K562 (cell line): ENCODE measurements around the gene ZBTB33. TPM values are rescaled to one million over a fixed set of nuclear protein-coding genes. Genes with fewer than 3 reads are reported as not detected.

Source experiments
- ATAC-seq: fragments of 200-7000 bp; cut with Tn5 transposase; 3 replicates; pipeline ENCODE4 v1.9.1; 2020; ENCODE audit warnings: moderate library complexity
- BruUV-seq: library from RNA; stranded (reverse); fragments of 400-500 nt; replicated peaks from 2 replicates; lab custom pipeline; 2021; lab: Mats Ljungman, UMichigan
- CTCF ChIA-PET: fragments of 300-600 bp; formaldehyde crosslinking; extraction: SDS; loops from one replicate; lab custom pipeline; 2021; ENCODE audit warnings: low intra/inter-chr PET ratio; lab: Yijun Ruan, JAX
- POLR2A ChIA-PET: fragments of 300-600, 350-650 bp; sonication (Branson Sonifier 250); formaldehyde crosslinking; extraction: SDS; loops from one replicate; lab custom pipeline; 2021; ENCODE audit warnings: antibody characterized with exemption, inconsistent platforms; lab: Yijun Ruan, JAX
- DNase-seq, 4 experiments: peaks; one replicate each; pipeline versions ENCODE4 v3.0.0 to v3.0.0-alpha.2; 2011 to 2018; ENCODE audit warnings: low spot score in 3 of 4, mixed read lengths in 3 of 4; ENCODE audit errors: extremely low read depth in 1 of 4
- FAIRE-seq: peaks from 2 replicates; lab custom pipeline; 2011; peaks lifted over from hg19 to GRCh38; lab: Jason Lieb, UNC
- H2AFZ ChIP-seq: 2 replicates; pipeline ENCODE4 v1.6.0; 2011; ENCODE audit warnings: low read depth, low read length, control low read depth, inconsistent platforms
- H3K27ac ChIP-seq: fragments of 200-600 bp; 3 replicates; pipeline ENCODE4 v1.8.0; 2011; ENCODE audit warnings: low read depth, mild to moderate bottlenecking, control low read depth, inconsistent platforms, low read length, moderate library complexity, mixed read lengths; ENCODE audit errors: extremely low read depth
- H3K27me3 ChIP-seq, 2 experiments: fragments of 300-600 bp in 1 of 2; 2 replicates in 1 of 2; 3 replicates in 1 of 2; pipeline versions ENCODE4 v1.6.0 to v1.8.0; 2011; ENCODE audit warnings: inconsistent platforms in 2 of 2, low read length in 2 of 2, mild to moderate bottlenecking in 1 of 2, mixed read lengths in 1 of 2, moderate library complexity in 1 of 2; ENCODE audit not compliant: control insufficient read depth in 2 of 2, insufficient read depth in 2 of 2
- H3K36me3 ChIP-seq: fragments of 300-600 bp; 3 replicates; pipeline ENCODE4 v1.8.0; 2011; ENCODE audit warnings: mild to moderate bottlenecking, low read length, inconsistent platforms; ENCODE audit not compliant: control insufficient read depth, insufficient read depth
- H3K4me1 ChIP-seq, 2 experiments: fragments of 200-600 bp in 1 of 2; replicated peaks in 1 of 2; 2 replicates in 1 of 2; 3 replicates in 1 of 2; pipeline versions ENCODE4 v1.5.1 to v1.8.0; 2011; ENCODE audit warnings: inconsistent platforms in 2 of 2, low read length in 2 of 2, mild to moderate bottlenecking in 1 of 2, mixed read lengths in 1 of 2, moderate library complexity in 1 of 2; ENCODE audit not compliant: control insufficient read depth in 2 of 2, insufficient read depth in 2 of 2
- H3K4me2 ChIP-seq: 2 replicates; pipeline ENCODE4 v1.6.1; 2011; ENCODE audit warnings: low read length, control low read depth, inconsistent platforms, mixed read lengths; ENCODE audit not compliant: insufficient read depth
- H3K4me3 ChIP-seq: fragments of 200-600 bp; sonication (generic), shearing (Covaris generic); 2 replicates; pipeline ENCODE4 v1.5.1; 2016; ENCODE audit warnings: control low read depth, inconsistent platforms
- H3K79me2 ChIP-seq: fragments of 200-600 bp; 3 replicates; pipeline ENCODE4 v1.8.0; 2011; ENCODE audit warnings: low read length, inconsistent platforms; ENCODE audit not compliant: control insufficient read depth, insufficient read depth
- H3K9ac ChIP-seq, 2 experiments: 2 replicates each; pipeline versions ENCODE4 v1.6.0 to v1.6.1; 2011; ENCODE audit warnings: low read depth in 2 of 2, low read length in 2 of 2, control low read depth in 1 of 2, inconsistent platforms in 1 of 2, mild to moderate bottlenecking in 1 of 2, mixed read lengths in 1 of 2; ENCODE audit not compliant: insufficient read depth in 1 of 2
- H3K9me1 ChIP-seq: one replicate; pipeline ENCODE4 v1.6.0; 2011; ENCODE audit warnings: inconsistent platforms, mild to moderate bottlenecking, low read length, moderate library complexity; ENCODE audit not compliant: control insufficient read depth, insufficient read depth
- H3K9me3 ChIP-seq: replicated peaks from 2 replicates; pipeline ENCODE4 v1.5.1; 2011; ENCODE audit warnings: low read depth, low read length, inconsistent platforms; ENCODE audit not compliant: control insufficient read depth, insufficient read depth
- H4K20me1 ChIP-seq: replicated peaks from 2 replicates; pipeline ENCODE4 v1.6.1; 2011; ENCODE audit warnings: low read length, inconsistent platforms, mixed read lengths; ENCODE audit not compliant: control insufficient read depth, insufficient read depth
- MBD2 ChIP-seq: sonication (generic); IDR thresholded peaks from 2 replicates; pipeline ENCODE4 v1.6.1; 2016; ENCODE audit warnings: low read depth, borderline replicate concordance
- RB1 ChIP-seq: fragments of 450-650 bp; IDR thresholded peaks from 2 replicates; pipeline ENCODE4 v1.6.1; 2017; ENCODE audit warnings: low read depth, mild to moderate bottlenecking
- ZNF707 ChIP-seq: fragments of 250-450 bp; sonication (Bioruptor Pico); conservative IDR thresholded peaks from 2 replicates; pipeline ENCODE4 v1.8.0; 2022; ENCODE audit warnings: inconsistent platforms, mild to moderate bottlenecking, moderate library complexity
- WGBS: fragments of 100-300 bp; shearing (Covaris generic); methylation state at CpG from one replicate; pipeline ENCODE4 v1.1.6; 2016; ENCODE audit warnings: low coverage, mixed read lengths; ENCODE audit not compliant: insufficient coverage; ENCODE audit errors: missing lambda C conversion rate; 5-methylcytosine and 5-hydroxymethylcytosine counted together
- in situ Hi-C: fragments of 300-500 bp; cut with MboI; formaldehyde crosslinking; loops from 4 replicates; pipeline ENCODE4 v1.15.0; 2018; ENCODE audit warnings: inconsistent platforms, mixed read lengths
- intact Hi-C: fragments of 100-400 bp; cut with micrococcal nuclease; formaldehyde crosslinking; loops from 2 replicates; pipeline ENCODE4 v1.14.2; 2022
- polyA plus RNA-seq, 8 experiments: library from polyadenylated mRNA; depleted of rRNA in 4 of 8; stranded (reverse) in 5 of 8; unstranded in 3 of 8; fragments of >200 nt; fragmentation: Nextera tagmentation in 2 of 8; fragmentation: Illumina TruSeq in 1 of 8; extraction: Ambion mirVana in 2 of 8; extraction: Trizol in 1 of 8; gene quantifications; 2 replicates each; pipeline versions ENCODE4 v1.2.1 to v1.2.3, GENCODE V29; 2011 to 2014; ENCODE audit warnings: inconsistent platforms in 1 of 8, missing spikeins in 1 of 8
- total RNA-seq, 7 experiments: library from RNA; depleted of rRNA in 6 of 7; stranded (reverse); fragments of >200 nt in 6 of 7; fragmentation: Illumina TruSeq in 2 of 7; extraction: Trizol in 2 of 7; gene quantifications; 2 replicates each; pipeline versions ENCODE4 v1.2.1 to v1.2.3, GENCODE V29; 2011 to 2021; ENCODE audit warnings: low replicate concordance in 1 of 7

Gene ZBTB33
- total and polyA plus RNA-seq, 9 of the 15 experiments (the other 6 are each of a cell fraction or from before 2014, with no cell fraction given): 5.6 to 29.8 (median 15.6) TPM

GRCh38 chrX:120282697-120283096 lies 32.1 kb downstream of the ZBTB33 start:
- H3K27ac ChIP-seq: no peak overlapping the region
- TF ChIP-seq MBD2 (no peak), RB1 (no peak)
- H3K36me3 ChIP-seq: no peaks in the 10 kb centered on the region
- FAIRE-seq (no peak), DNase-seq (no peak), ATAC-seq (no peak)
- 33% methylated on average over 1 of the region's 1 CpG for WGBS
- no peaks in the 10 kb centered on the region for H3K9me3 ChIP-seq
- H2AFZ ChIP-seq: no peak overlapping the region
- no peak overlapping the region for H3K4me3 ChIP-seq
- H4K20me1 ChIP-seq: no peaks in the 10 kb centered on the region
- in situ Hi-C loops (no loop called here), intact Hi-C loops (no loop called here)
- no peaks in the 10 kb centered on the region for H3K9me1 ChIP-seq
- CTCF ChIA-PET: no interaction called here
- no peaks in the 10 kb centered on the region for H3K79me2 ChIP-seq
- POLR2A ChIA-PET: interaction anchor here (1.1 kb wide), 1 partner anchor 203 kb away, joined by 3 read pairs; no protein-coding TSS in a partner anchor
- no TSS peak for BruUV-seq
- H3K9ac ChIP-seq: no peak overlapping the region
- peaks cover 5 to 8% of the 10 kb centered on the region in 2 experiments; a peak in 3 of 5 replicates for H3K4me1 ChIP-seq
- no peak overlapping the region for H3K4me2 ChIP-seq
- H3K27me3 ChIP-seq: no peaks in the 10 kb centered on the region

- Histone ChIP-seq H3K9me3 (no peaks in the 10 kb centered on the region), H3K4me1 (peaks cover 5 to 8% of the 10 kb centered on the region in 2 experiments; a peak in 3 of 5 replicates), H4K20me1 (no peaks in the 10 kb centered on the region), H3K9ac (no peak overlapping the region), H3K4me3 (no peak overlapping the region), H3K27me3 (no peaks in the 10 kb centered on the region), H3K27ac (no peak overlapping the region), H3K4me2 (no peak overlapping the region), H3K9me1 (no peaks in the 10 kb centered on the region), H2AFZ (0 out of 2 replicates have a peak overlapping the region, but pooled peaks have one; percentile 16), H3K36me3 (no peaks in the 10 kb centered on the region), H3K79me2 (no peaks in the 10 kb centered on the region)
- peak; percentile 29 for FAIRE-seq
- ChIA-PET POLR2A (interaction anchor here (1.1 kb wide), 2 partner anchors 11 to 12 kb away, joined by 3 to 6 read pairs; no protein-coding TSS in a partner anchor), CTCF (no interaction called here)
- BruUV-seq: no TSS peak
- intact Hi-C loops (no loop called here), in situ Hi-C loops (no loop called here)
- ATAC-seq: peak; percentile 61
- no peak for TF ChIP-seq ZNF707 (CRISPR knock-in tag)
- 65% methylated on average over 3 of the region's 4 CpGs for WGBS
- DNase-seq: peak in 2 of 4 experiments; percentile 20 to 59
Observed at GRCh38 chrX:120286733-120287512, 36.3 kb downstream of the ZBTB33 start.
